Neural cell (in vitro differentiated cells): ENCODE results near the gene TMEM87A. TPM values are rescaled to one million over a fixed set of nuclear protein-coding genes. Genes with fewer than 3 reads are reported as not detected.

Experiments used
- H2AFZ ChIP-seq: fragments of 200-600, 300-800 bp; sonication (generic), shearing (Covaris generic); 2 replicates; pipeline ENCODE4 v1.6.0; 2014; ENCODE audit warnings: low read depth, mild to moderate bottlenecking, antibody characterized with exemption, low read length, moderate library complexity
- H3F3A ChIP-seq: fragments of 200-600 bp; shearing (Covaris generic); 2 replicates; pipeline ENCODE4 v1.6.1; 2016; ENCODE audit warnings: mild to moderate bottlenecking, moderate library complexity, mixed read lengths, antibody characterized with exemption, low read length; ENCODE audit not compliant: insufficient read depth, poor library complexity, severe bottlenecking
- H3K27ac ChIP-seq: fragments of 200-600, 300-800 bp; sonication (generic), shearing (Covaris generic); 2 replicates; pipeline ENCODE4 v1.5.1; 2014; ENCODE audit warnings: mild to moderate bottlenecking, low read length, moderate library complexity
- H3K27me3 ChIP-seq: fragments of 300-800, 200-600 bp; sonication (generic), shearing (Covaris generic); 2 replicates; pipeline ENCODE4 v1.6.0; 2014; ENCODE audit warnings: mild to moderate bottlenecking, low read depth, low read length, moderate library complexity; ENCODE audit not compliant: insufficient read depth
- H3K36me3 ChIP-seq: fragments of 300-800, 200-600 bp; sonication (generic), shearing (Covaris generic); 2 replicates; pipeline ENCODE4 v1.5.1; 2014; ENCODE audit warnings: mild to moderate bottlenecking, antibody characterized with exemption, low read length, moderate library complexity; ENCODE audit not compliant: insufficient read depth
- H3K4me2 ChIP-seq: fragments of 300-800, 200-600 bp; sonication (generic), shearing (Covaris generic); 2 replicates; pipeline ENCODE4 v1.6.0; 2014; ENCODE audit warnings: mild to moderate bottlenecking, low read length
- H3K4me3 ChIP-seq: fragments of 300-800, 200-600 bp; sonication (generic), shearing (Covaris generic); 2 replicates; pipeline ENCODE4 v1.5.1; 2014; ENCODE audit warnings: mild to moderate bottlenecking, low read length, moderate library complexity
- H3K79me2 ChIP-seq: fragments of 200-600 bp; shearing (Covaris generic); replicated peaks from 2 replicates; pipeline ENCODE4 v1.6.0; 2014; ENCODE audit warnings: mild to moderate bottlenecking, low read length, moderate library complexity; ENCODE audit not compliant: insufficient read depth
- H3K9ac ChIP-seq: fragments of 300-800, 200-600 bp; sonication (generic), shearing (Covaris generic); 2 replicates; pipeline ENCODE4 v1.6.1; 2016; ENCODE audit warnings: mild to moderate bottlenecking, low read length, mixed read lengths
- H3K9me2 ChIP-seq: fragments of 200-600 bp; shearing (Covaris generic); 2 replicates; pipeline ENCODE4 v1.6.1; 2016; ENCODE audit warnings: mild to moderate bottlenecking, low read length, mixed read lengths; ENCODE audit not compliant: insufficient read depth
- H3K9me3 ChIP-seq: fragments of 200-600, 300-800 bp; sonication (generic), shearing (Covaris generic); 2 replicates; pipeline ENCODE4 v1.6.1; 2016; ENCODE audit warnings: mild to moderate bottlenecking, mixed run types, low read length, moderate library complexity, mixed read lengths
- H4K20me1 ChIP-seq: fragments of 200-600 bp; shearing (Covaris generic); 2 replicates; pipeline ENCODE4 v1.6.1; 2016; ENCODE audit warnings: mild to moderate bottlenecking, mixed run types; ENCODE audit not compliant: insufficient read depth
- EP300 ChIP-seq: fragments of 450-650 bp; conservative IDR thresholded peaks from 2 replicates; pipeline ENCODE4 v1.6.1; 2014; ENCODE audit warnings: antibody characterized with exemption, mild to moderate bottlenecking, moderate library complexity; ENCODE audit not compliant: poor library complexity, severe bottlenecking
- EZH2 ChIP-seq: fragments of 200-600, 300-800 bp; shearing (Covaris generic), sonication (generic); IDR thresholded peaks from 2 replicates; pipeline ENCODE4 v1.6.1; 2014; ENCODE audit warnings: antibody characterized with exemption, low read length, borderline replicate concordance, mild to moderate bottlenecking; ENCODE audit not compliant: insufficient read depth, poor library complexity, severe bottlenecking
- MXI1 ChIP-seq: fragments of 450-650 bp; conservative IDR thresholded peaks from 2 replicates; pipeline ENCODE4 v1.6.1; 2014; ENCODE audit warnings: antibody characterized with exemption, mild to moderate bottlenecking; ENCODE audit not compliant: poor library complexity, severe bottlenecking
- POLR2AphosphoS5 ChIP-seq: IDR thresholded peaks from 2 replicates; pipeline ENCODE4 v1.6.1; 2012
- RAD21 ChIP-seq: fragments of 450-650 bp; conservative IDR thresholded peaks from 2 replicates; pipeline ENCODE4 v1.6.1; 2014; ENCODE audit warnings: antibody characterized with exemption, mild to moderate bottlenecking, moderate library complexity
- SMC3 ChIP-seq: fragments of 450-650 bp; conservative IDR thresholded peaks from 2 replicates; pipeline ENCODE4 v1.6.1; 2014; ENCODE audit warnings: antibody characterized with exemption, mild to moderate bottlenecking, moderate library complexity; ENCODE audit not compliant: poor library complexity
- TAF1 ChIP-seq: IDR thresholded peaks from 2 replicates; pipeline ENCODE4 v1.6.1; 2012; ENCODE audit warnings: low read depth
- polyA plus RNA-seq: library from polyadenylated mRNA; depleted of rRNA; stranded (reverse); fragments of >200 nt; gene quantifications from 2 replicates; pipeline ENCODE4 v1.2.3, GENCODE V29; 2014
- TF ChIP-seq, protein P1 (sequence below): IDR thresholded peaks from 2 replicates; pipeline ENCODE4 v1.6.1; 2012; ENCODE audit warnings: borderline replicate concordance
- TF ChIP-seq, protein P2 (sequence below): fragments of 450-650 bp; IDR thresholded peaks from 2 replicates; pipeline ENCODE4 v1.5.1; 2014; ENCODE audit warnings: antibody characterized with exemption, mild to moderate bottlenecking, moderate library complexity; ENCODE audit not compliant: poor library complexity, severe bottlenecking

Gene TMEM87A
- polyA plus RNA-seq, 1 donor from 2014 or later, result 50.4 TPM

- Histone ChIP-seq H3K36me3 (peaks cover 20% of the 10 kb centered on the region), H3K9ac (no peak overlapping the region), H3K27ac (no peak overlapping the region), H3K4me2 (no peak overlapping the region), H3K9me3 (no peaks in the 10 kb centered on the region), H3F3A (no peaks in the 10 kb centered on the region), H3K79me2 (no peaks in the 10 kb centered on the region), H3K9me2 (no peaks in the 10 kb centered on the region), H2AFZ (no peak overlapping the region), H3K27me3 (no peaks in the 10 kb centered on the region), H3K4me3 (no peak overlapping the region), H4K20me1 (no peaks in the 10 kb centered on the region)
- TF ChIP-seq SMC3 (no peak), POLR2AphosphoS5 (no peak), RAD21 (no peak), MXI1 (no peak), EP300 (no peak), EZH2 (no peak), TAF1 (no peak)
- TF ChIP-seq, protein P1, sequence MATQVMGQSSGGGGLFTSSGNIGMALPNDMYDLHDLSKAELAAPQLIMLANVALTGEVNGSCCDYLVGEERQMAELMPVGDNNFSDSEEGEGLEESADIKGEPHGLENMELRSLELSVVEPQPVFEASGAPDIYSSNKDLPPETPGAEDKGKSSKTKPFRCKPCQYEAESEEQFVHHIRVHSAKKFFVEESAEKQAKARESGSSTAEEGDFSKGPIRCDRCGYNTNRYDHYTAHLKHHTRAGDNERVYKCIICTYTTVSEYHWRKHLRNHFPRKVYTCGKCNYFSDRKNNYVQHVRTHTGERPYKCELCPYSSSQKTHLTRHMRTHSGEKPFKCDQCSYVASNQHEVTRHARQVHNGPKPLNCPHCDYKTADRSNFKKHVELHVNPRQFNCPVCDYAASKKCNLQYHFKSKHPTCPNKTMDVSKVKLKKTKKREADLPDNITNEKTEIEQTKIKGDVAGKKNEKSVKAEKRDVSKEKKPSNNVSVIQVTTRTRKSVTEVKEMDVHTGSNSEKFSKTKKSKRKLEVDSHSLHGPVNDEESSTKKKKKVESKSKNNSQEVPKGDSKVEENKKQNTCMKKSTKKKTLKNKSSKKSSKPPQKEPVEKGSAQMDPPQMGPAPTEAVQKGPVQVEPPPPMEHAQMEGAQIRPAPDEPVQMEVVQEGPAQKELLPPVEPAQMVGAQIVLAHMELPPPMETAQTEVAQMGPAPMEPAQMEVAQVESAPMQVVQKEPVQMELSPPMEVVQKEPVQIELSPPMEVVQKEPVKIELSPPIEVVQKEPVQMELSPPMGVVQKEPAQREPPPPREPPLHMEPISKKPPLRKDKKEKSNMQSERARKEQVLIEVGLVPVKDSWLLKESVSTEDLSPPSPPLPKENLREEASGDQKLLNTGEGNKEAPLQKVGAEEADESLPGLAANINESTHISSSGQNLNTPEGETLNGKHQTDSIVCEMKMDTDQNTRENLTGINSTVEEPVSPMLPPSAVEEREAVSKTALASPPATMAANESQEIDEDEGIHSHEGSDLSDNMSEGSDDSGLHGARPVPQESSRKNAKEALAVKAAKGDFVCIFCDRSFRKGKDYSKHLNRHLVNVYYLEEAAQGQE, result no peak
- TF ChIP-seq, protein P2, sequence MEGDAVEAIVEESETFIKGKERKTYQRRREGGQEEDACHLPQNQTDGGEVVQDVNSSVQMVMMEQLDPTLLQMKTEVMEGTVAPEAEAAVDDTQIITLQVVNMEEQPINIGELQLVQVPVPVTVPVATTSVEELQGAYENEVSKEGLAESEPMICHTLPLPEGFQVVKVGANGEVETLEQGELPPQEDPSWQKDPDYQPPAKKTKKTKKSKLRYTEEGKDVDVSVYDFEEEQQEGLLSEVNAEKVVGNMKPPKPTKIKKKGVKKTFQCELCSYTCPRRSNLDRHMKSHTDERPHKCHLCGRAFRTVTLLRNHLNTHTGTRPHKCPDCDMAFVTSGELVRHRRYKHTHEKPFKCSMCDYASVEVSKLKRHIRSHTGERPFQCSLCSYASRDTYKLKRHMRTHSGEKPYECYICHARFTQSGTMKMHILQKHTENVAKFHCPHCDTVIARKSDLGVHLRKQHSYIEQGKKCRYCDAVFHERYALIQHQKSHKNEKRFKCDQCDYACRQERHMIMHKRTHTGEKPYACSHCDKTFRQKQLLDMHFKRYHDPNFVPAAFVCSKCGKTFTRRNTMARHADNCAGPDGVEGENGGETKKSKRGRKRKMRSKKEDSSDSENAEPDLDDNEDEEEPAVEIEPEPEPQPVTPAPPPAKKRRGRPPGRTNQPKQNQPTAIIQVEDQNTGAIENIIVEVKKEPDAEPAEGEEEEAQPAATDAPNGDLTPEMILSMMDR, result no peak
Observed at GRCh38 chr15:42184736-42185135, 88.5 kb downstream of the TMEM87A start.

GRCh38 chr15:42184296-42184695, 88.9 kb downstream of the TMEM87A start:
- no peaks in the 10 kb centered on the region for H3K9me3 ChIP-seq
- H3K27ac ChIP-seq, result no peak overlapping the region
- no peaks in the 10 kb centered on the region for H3K9me2 ChIP-seq
- H3K79me2 ChIP-seq, result no peaks in the 10 kb centered on the region
- H3K27me3 ChIP-seq, result no peaks in the 10 kb centered on the region
- no peak overlapping the region for H2AFZ ChIP-seq
- H3F3A ChIP-seq, result no peaks in the 10 kb centered on the region
- peaks cover 20% of the 10 kb centered on the region for H3K36me3 ChIP-seq
- H3K9ac ChIP-seq, result no peak overlapping the region
- TF ChIP-seq, protein P1, result no peak
- no peak for TF ChIP-seq MXI1
- TF ChIP-seq TAF1, result no peak
- TF ChIP-seq POLR2AphosphoS5, result no peak
- TF ChIP-seq, protein P2, result no peak
- TF ChIP-seq EP300, result no peak
- TF ChIP-seq RAD21, result no peak
- TF ChIP-seq EZH2, result no peak
- TF ChIP-seq SMC3, result no peak
- H3K4me2 ChIP-seq, result no peak overlapping the region
- no peak overlapping the region for H3K4me3 ChIP-seq
- no peaks in the 10 kb centered on the region for H4K20me1 ChIP-seq
